CD4-positive, alpha-beta T cell treated with Interleukin-6 for 4 hours (primary cell): Measurements from ENCODE around the gene SLC8A1.

Source experiments
- DNase-seq: peaks from one replicate; pipeline ENCODE4 v3.0.0-alpha.2; 2020; ENCODE audit warnings: mixed read lengths

SLC8A1 gene

GRCh38 chr2:40419364-40419762, 32.5 kb downstream of the SLC8A1 start:
- no peak for DNase-seq

- DNase-seq: no peak
These were observed 33.1 kb downstream of the SLC8A1 start for GRCh38 chr2:40418614-40419363.

GRCh38 chr2:40416486-40416885, 35.4 kb downstream of the SLC8A1 start:
- no peak for DNase-seq

GRCh38 chr2:40415391-40415790, 36.5 kb downstream of the SLC8A1 start:
- no peak for DNase-seq

- DNase-seq: no peak
These were observed 39.4 kb downstream of the SLC8A1 start for GRCh38 chr2:40412456-40412855.

GRCh38 chr2:40410695-40411094, 41.2 kb downstream of the SLC8A1 start:
- no peak for DNase-seq

GRCh38 chr2:40409734-40410133, 42.2 kb downstream of the SLC8A1 start:
- no peak for DNase-seq

GRCh38 chr2:40406485-40407289, 45.2 kb downstream of the SLC8A1 start:
- DNase-seq: no peak

- no peak for DNase-seq
These were observed 46.4 kb downstream of the SLC8A1 start for GRCh38 chr2:40405465-40405864.

GRCh38 chr2:40404517-40404916, 47.4 kb downstream of the SLC8A1 start:
- no peak for DNase-seq

GRCh38 chr2:40403233-40403836, 48.6 kb downstream of the SLC8A1 start:
- DNase-seq: no peak

- DNase-seq: no peak
These were observed 50.0 kb downstream of the SLC8A1 start for GRCh38 chr2:40401896-40402295.

GRCh38 chr2:40400336-40400953, 51.4 kb downstream of the SLC8A1 start:
- no peak for DNase-seq

GRCh38 chr2:40397765-40398164, 54.1 kb downstream of the SLC8A1 start:
- DNase-seq: no peak

GRCh38 chr2:40396124-40396523, 55.8 kb downstream of the SLC8A1 start:
- no peak for DNase-seq

GRCh38 chr2:40395169-40396073, 56.5 kb downstream of the SLC8A1 start:
- DNase-seq: no peak

- DNase-seq: no peak
These were observed 57.3 kb downstream of the SLC8A1 start for GRCh38 chr2:40394597-40394996.

GRCh38 chr2:40394031-40394430, 57.9 kb downstream of the SLC8A1 start:
- DNase-seq: no peak

- DNase-seq: no peak
These were observed 63.7 kb downstream of the SLC8A1 start for GRCh38 chr2:40388161-40388560.

GRCh38 chr2:40386177-40386576, 65.7 kb downstream of the SLC8A1 start:
- DNase-seq: no peak

- DNase-seq: no peak
These were observed 67.2 kb downstream of the SLC8A1 start for GRCh38 chr2:40384714-40385113.

GRCh38 chr2:40384233-40384632, 67.7 kb downstream of the SLC8A1 start:
- no peak for DNase-seq
